HepG2 (cell line): ENCODE measurements around the gene CEACAM16. TPM values are rescaled to one million over a fixed set of nuclear protein-coding genes. Genes with fewer than 3 reads are reported as not detected.
A peak's percentile ranks its signal among the peaks of the same experiment; 100 is the strongest.

Source experiments
- ARID4A ChIP-seq: sonication (generic); formaldehyde crosslinking; IDR thresholded peaks from 2 replicates; pipeline ENCODE4 v1.5.0; 2020; ENCODE audit warnings: mild to moderate bottlenecking, missing genetic modification reagents, borderline replicate concordance
- ARNTL ChIP-seq: sonication (generic); formaldehyde crosslinking; IDR thresholded peaks from 2 replicates; pipeline ENCODE4 v1.4.0; 2020; ENCODE audit warnings: mild to moderate bottlenecking, missing genetic modification reagents
- ATF3 ChIP-seq: sonication (generic); formaldehyde crosslinking; IDR thresholded peaks from 2 replicates; pipeline ENCODE4 v1.4.0; 2020; ENCODE audit warnings: missing genetic modification reagents
- CENPT ChIP-seq: sonication (generic); formaldehyde crosslinking; IDR thresholded peaks from 2 replicates; pipeline ENCODE4 v1.8.0; 2022; ENCODE audit warnings: low read depth, mild to moderate bottlenecking, moderate library complexity, missing genetic modification reagents
- CHD2 ChIP-seq: IDR thresholded peaks from 2 replicates; pipeline ENCODE4 v1.6.1; 2011; ENCODE audit warnings: low read depth, low read length, improper control_type of control experiment
- HHEX ChIP-seq: IDR thresholded peaks from 2 replicates; pipeline ENCODE4 v1.6.1; 2016; ENCODE audit warnings: control low read depth
- JUN ChIP-seq: sonication (generic); formaldehyde crosslinking; IDR thresholded peaks from 2 replicates; pipeline ENCODE4 v1.4.0; 2020; ENCODE audit warnings: mild to moderate bottlenecking, missing genetic modification reagents
- KDM6A ChIP-seq: IDR thresholded peaks from 2 replicates; pipeline ENCODE4 v1.6.1; 2016; ENCODE audit warnings: low read depth
- MIXL1 ChIP-seq: IDR thresholded peaks from 2 replicates; pipeline ENCODE4 v1.6.1; 2016
- NFIB ChIP-seq: sonication (generic); formaldehyde crosslinking; IDR thresholded peaks from 2 replicates; pipeline ENCODE4 v1.9.0; 2021; ENCODE audit warnings: missing genetic modification reagents, mild to moderate bottlenecking, borderline replicate concordance
- POLR2A ChIP-seq, 2 experiments: IDR thresholded peaks; 2 replicates each; pipeline ENCODE4 v1.6.1; 2011; ENCODE audit warnings: low read depth in 2 of 2, low read length in 2 of 2, mild to moderate bottlenecking in 1 of 2, moderate library complexity in 1 of 2; ENCODE audit not compliant: insufficient read depth in 1 of 2
- RERE ChIP-seq: IDR thresholded peaks from 2 replicates; pipeline ENCODE4 v1.6.1; 2016; ENCODE audit warnings: low read depth, missing genetic modification reagents, missing compliant biosample characterization
- SAP130 ChIP-seq: IDR thresholded peaks from 2 replicates; pipeline ENCODE4 v1.6.1; 2016; ENCODE audit warnings: low read depth
- SMARCC2 ChIP-seq: fragments of 450-650 bp; IDR thresholded peaks from 2 replicates; pipeline ENCODE4 v1.6.1; 2017; ENCODE audit warnings: antibody characterized with exemption, mild to moderate bottlenecking
- ZMYM4 ChIP-seq: sonication (generic); formaldehyde crosslinking; IDR thresholded peaks from 2 replicates; pipeline ENCODE4 v1.8.1; 2023; ENCODE audit warnings: mild to moderate bottlenecking, missing genetic modification reagents
- ZNF367 ChIP-seq: sonication (generic); formaldehyde crosslinking; IDR thresholded peaks from 2 replicates; pipeline ENCODE4 v1.4.0; 2020; ENCODE audit warnings: missing genetic modification reagents, borderline replicate concordance
- ZNF558 ChIP-seq: sonication (generic); formaldehyde crosslinking; IDR thresholded peaks from 2 replicates; pipeline ENCODE4 v1.9.0; 2022; ENCODE audit warnings: mild to moderate bottlenecking, missing genetic modification reagents, borderline replicate concordance
- ZNF777 ChIP-seq: sonication (generic); formaldehyde crosslinking; IDR thresholded peaks from 2 replicates; pipeline ENCODE4 v1.4.0; 2020; ENCODE audit warnings: missing genetic modification reagents
- polyA plus RNA-seq, 8 experiments: library from polyadenylated mRNA; depleted of rRNA in 3 of 8; stranded (reverse) in 7 of 8; unstranded in 1 of 8; fragments of >200 nt; fragmentation: Illumina TruSeq in 4 of 8; extraction: Trizol in 4 of 8; gene quantifications; 2 replicates each; pipeline versions ENCODE4 v1.2.1 to v1.2.3, GENCODE V29; 2011 to 2016; ENCODE audit warnings: low read depth in 4 of 8, missing spikeins in 1 of 8, mixed read lengths in 1 of 8; ENCODE audit not compliant: insufficient read depth in 1 of 8
- total RNA-seq, 5 experiments: library from RNA; depleted of rRNA; stranded (reverse); fragments of >200 nt; fragmentation: Illumina TruSeq; extraction: Trizol; gene quantifications; 2 replicates each; pipeline ENCODE4 v1.2.3, GENCODE V29; 2016; ENCODE audit warnings: low read depth in 1 of 5

CEACAM16 gene
- total and polyA plus RNA-seq, 2 of the 13 experiments (the other 11 are each of a cell fraction or from before 2014, with no cell fraction given) = not detected

GRCh38 chr19:44738603-44739558, 39.9 kb downstream of the CEACAM16 start (continued):
- TF ChIP-seq ARNTL (CRISPR knock-in tag) (no peak), KDM6A (CRISPR knock-in tag) (0 out of 2 replicates have a peak, but pooled peaks have one; percentile 17), SAP130 (CRISPR knock-in tag) (0 out of 2 replicates have a peak, but pooled peaks have one; percentile 42), ATF3 (CRISPR knock-in tag) (peak; percentile 34; the same call in 1 of the 2 replicates), CENPT (CRISPR knock-in tag) (no peak), ZNF777 (no peak), RERE (CRISPR knock-in tag) (no peak), ZNF558 (no peak), POLR2A (IDR thresholded peaks at IDR 0.05; ENCODE audit: insufficient read depth in 1 of 2, low read depth in 2 of 2, low read length in 2 of 2) (no peak), JUN (no peak), SMARCC2 (no peak), HHEX (no peak), NFIB (CRISPR knock-in tag) (no peak), MIXL1 (CRISPR knock-in tag) (no peak), ZMYM4 (CRISPR knock-in tag) (0 out of 2 replicates have a peak, but pooled peaks have one; percentile 11), ZNF367 (CRISPR knock-in tag) (no peak), ARID4A (CRISPR knock-in tag) (no peak), CHD2 (no peak)
